Skin of body (tissue), 2 donors: ENCODE data around the gene ATF6. TPM values are rescaled to one million over a fixed set of nuclear protein-coding genes. Genes with fewer than 3 reads are reported as not detected.
"Not testable (repeated sequence)": the region's sequence is repeated elsewhere in the genome, so short reads cannot be mapped to it uniquely, and the experiment has no call there.

Source experiments
- DNase-seq: peaks from one replicate; lab custom pipeline; 2025; lab: John Stamatoyannopoulos, UW
- total RNA-seq: library from RNA; depleted of rRNA; stranded (reverse); fragments of >200 nt; gene quantifications from one replicate; pipeline ENCODE4 v1.2.3, GENCODE V29; 2014

Gene ATF6
- total RNA-seq, 1 donor from 2014 or later: 24.4 TPM

DNA sequence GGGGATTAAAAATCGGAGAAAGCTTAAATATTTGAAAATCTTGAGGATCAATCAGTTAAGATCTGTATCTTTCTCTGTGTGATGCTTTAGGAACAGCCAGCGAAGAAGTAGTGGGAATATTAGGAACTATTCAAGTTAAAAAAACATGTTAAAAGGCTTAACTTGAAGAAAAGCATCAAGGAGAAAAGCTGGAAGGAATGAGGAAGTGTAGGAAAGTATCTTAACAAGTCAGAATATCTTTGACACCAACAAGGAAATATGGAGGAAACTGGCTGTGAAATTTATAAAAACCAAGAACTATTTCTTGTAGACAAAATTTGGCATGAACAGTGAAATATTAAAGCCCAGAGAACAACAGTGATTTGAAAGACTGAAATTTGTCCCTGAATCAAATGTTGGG is 60.4 kb downstream of the ATF6 start:
- no peak for DNase-seq

DNA sequence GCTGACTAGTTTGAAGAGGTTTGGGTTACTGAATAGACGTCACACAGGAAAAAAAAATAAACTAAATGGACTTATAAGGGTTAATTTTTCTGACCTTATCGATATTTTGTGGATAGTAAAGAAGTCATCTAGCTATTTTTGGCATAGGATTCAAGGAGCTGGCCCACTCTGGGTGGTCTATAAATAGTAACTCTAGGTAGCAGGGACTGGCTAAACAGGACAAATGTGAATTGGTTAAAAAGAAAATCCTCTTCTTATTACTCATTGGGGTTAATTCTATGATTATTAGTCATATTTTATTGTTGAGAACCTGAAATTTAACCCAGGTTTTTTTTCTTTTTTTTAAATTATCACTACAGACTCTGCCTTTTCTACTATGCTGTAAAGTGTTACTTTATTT is 61.7 kb downstream of the ATF6 start:
- no peak for DNase-seq

DNA sequence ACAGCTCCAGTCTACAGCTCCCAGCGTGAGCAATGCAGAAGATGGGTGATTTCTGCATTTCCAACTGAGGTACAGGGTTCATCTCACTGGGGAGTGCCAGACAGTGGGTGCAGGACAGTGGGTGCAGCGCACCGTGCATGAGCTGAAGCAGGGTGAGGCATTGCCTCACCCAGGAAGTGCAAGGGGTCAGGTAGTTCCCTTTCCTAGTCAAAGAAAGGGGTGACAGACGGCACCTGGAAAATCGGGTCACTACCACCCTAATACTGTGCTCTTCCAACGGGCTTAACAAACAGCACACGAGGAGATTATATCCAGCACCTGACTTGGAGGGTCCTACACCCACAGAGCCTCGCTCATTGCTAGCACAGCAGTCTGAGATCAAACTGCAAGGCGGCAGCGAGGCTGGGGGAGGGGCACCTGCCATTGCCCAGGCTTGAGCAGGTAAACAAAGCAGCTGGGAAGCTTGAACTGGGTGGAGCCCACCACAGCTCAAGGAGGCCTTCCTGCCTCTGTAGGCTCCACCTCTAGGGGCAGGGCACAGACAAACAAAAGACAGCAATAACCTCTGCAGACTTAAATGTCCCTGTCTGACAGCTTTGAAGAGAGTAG is 66.3 kb downstream of the ATF6 start:
- not testable (repeated sequence) for DNase-seq

DNA sequence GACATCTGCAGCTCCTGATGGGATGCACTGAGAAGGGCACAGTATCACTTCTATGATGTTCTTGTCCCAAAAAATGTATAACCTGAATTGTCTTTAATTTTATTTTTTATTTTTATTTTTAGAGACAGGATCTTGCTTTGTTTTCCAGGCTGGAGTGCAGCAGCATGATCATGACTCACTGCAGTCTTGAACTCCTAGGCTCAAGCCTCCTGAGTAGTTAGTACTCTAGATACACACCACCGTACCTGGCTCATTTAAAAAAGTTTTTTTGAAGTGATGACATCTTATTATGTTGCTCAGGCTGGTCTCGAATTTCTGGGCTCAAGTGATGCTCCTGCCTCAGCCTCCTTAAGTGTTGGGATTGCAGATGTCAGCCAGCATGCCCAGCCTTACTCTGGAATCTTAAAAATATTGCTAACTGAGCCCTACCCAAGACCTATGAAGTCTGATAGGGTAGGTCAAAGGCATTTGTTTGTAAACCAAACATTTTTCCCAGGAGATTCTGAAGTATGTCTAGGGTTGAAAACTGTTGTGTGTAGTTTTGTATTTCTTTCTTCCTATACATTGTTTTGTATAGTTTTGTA is 68.9 kb downstream of the ATF6 start:
- no peak for DNase-seq

DNA sequence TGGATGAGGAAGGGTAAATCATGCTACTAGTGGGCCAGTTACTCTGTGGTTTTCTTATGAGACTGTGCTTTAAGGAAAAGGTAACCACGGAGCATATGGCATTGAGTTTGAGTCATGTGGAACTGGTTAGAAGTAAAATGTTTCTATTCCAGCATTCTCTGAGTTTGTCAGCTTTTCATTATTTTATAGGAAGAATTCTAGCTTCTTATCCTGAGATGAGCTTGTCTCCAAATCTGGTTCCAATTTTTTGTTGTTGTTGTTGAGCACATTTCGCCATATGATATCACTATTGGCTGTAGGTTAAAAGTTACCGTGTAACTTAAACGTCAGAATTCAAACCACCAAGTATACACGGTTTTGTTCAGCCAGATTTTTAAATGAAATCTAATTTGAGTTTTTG is 69.9 kb downstream of the ATF6 start:
- DNase-seq: peak; percentile 76

DNA sequence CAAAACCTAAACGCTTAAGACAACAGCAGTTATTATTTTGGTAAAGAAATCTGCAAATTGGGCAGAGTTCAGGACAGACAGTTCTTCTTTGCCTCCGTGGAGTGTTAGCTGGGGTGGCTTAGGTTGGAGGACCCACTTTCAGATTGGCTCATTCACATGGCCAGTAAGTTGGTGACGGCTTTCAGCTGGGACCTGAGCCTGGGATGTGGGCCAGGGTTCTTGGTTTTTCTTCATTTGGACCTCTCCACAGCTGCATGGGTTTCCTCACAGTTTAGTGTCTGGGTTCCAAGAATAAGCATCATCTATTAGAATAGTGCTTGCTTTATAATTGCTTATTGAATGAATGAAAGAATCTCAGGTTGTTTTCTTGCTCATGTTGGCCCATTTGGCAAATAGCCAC is 72.2 kb downstream of the ATF6 start:
- no peak for DNase-seq

DNA sequence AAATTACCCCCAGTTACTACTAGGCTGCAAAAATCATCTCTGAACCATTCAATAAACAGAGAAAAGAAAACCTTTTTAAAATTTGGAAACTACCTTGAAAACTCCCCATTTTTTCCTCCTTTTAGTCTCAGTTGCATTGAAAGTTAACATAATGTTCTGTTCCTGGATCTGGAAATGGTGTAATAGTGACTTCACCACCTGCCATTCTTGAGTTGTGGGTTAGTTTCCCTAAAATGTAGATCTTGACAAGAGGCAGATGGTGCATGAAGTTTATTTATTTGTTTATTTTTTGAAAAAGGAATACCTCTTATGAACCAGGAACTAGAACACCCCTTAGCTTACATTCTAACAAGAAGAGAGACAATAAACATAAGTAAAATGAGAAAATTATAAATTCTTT is 72.8 kb downstream of the ATF6 start:
- no peak for DNase-seq

DNA sequence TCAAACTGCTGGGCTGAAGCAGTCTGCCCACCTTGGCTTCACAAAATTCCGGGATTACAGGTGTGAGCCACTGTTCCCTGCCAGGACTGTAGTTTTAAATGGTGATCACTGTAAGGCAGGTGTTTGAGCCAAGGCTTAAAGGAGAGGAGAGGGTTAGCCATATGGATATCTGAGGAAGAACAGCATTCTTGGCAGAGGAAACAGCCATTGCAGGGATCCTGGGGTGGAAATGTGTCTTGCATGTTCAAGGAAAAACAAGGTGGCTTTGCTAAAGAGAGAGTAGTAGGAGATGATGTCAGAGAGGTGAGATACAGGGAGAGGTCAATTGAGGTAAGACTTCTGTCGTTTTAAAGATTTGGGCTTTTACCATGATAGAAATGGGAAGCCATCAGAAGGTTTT is 73.5 kb downstream of the ATF6 start:
- no peak for DNase-seq

DNA sequence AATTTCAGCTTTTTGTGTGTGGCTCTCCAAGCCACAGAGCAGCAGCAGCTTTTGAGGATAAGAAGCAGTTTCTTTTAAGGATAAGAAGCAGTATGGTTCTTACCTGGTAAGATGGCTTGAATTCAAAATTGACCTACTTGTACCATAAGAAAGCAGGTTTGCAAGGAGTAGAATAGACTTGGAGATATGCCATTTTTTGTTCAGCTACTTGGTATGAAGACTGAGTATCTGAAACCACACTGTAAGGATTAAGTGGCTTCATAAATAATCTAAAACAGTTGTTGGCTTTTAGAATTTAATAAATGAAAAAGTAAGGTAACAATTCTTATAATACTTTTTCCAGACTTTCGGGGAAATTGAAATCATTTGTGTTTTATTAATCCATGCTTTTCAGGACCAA is 74.2 kb downstream of the ATF6 start:
- no peak for DNase-seq

DNA sequence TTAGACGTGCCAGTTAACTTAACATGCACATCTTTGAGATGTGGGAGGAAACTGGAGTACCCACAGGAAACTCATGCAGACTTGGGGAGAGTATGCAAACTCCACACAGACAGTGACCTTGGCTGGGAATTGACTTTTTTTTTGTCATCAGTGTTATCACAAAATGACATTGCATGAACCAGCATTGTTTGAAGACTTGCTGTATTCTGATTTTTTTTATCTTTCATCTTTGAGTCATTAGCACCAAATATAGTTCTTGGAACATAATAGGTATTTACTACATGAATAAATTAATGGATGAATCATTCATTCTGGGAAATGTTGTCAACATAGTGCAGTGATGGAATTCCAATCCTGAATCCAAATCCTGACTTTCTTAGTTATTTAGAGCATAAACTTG is 77.0 kb downstream of the ATF6 start:
- DNase-seq: no peak

DNA sequence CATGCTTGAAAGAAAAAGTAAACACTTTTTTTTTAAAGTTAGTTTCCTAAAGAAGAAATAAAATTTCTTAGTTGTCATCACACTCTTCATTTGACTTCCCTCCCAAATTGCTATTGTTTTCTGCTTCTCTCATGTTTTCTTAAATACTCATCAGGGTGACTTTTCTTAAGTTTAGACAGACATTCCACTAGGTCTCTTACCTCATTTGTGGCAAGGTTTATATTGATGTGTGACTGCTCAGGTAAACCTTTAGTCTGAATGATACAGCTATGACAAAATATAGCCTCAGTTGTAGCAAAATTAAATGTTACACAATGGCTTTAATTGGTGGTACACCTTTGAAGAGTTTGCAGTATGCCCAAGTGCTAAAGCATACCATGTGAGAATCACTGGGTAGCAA is 78.6 kb downstream of the ATF6 start:
- no peak for DNase-seq

DNA sequence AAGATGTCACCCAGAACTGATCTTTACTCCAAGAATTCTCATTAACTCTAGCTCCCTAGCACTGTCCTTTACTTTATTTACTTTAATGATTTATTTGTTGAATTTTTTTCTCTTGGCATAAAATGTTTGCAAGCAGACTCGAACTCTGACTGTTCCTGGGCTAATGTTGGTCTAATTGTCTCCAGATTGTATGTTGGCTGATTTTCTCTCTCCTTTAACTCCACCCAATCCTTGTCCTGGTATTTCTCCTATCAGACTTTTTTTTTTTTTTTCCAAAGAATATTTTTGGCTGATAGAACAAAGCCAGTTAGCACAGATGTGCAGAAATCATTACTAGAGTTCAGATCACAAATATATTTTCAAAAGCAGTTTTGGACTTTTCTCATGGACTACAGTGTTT is 82.6 kb downstream of the ATF6 start:
- DNase-seq: peak; percentile 34

DNA sequence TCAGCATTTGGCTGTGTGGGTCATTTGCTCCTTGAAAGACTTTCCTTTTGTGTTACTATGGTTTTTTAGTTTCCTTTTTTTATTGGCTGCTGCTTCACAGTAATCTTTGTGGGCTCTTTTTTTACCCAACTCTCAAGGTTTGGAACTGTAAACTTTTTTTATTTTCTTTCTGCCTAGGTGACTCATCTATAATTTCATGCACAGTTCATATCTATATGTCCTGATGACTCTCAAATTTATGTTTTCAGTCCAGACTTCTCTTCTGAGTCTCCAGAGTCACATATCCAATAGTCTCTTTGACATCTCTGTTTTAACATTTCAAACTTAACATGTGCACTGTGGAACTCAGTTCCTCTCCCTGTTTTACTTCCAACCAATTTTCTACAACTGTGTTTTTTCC is 83.4 kb downstream of the ATF6 start:
- DNase-seq: no peak

DNA sequence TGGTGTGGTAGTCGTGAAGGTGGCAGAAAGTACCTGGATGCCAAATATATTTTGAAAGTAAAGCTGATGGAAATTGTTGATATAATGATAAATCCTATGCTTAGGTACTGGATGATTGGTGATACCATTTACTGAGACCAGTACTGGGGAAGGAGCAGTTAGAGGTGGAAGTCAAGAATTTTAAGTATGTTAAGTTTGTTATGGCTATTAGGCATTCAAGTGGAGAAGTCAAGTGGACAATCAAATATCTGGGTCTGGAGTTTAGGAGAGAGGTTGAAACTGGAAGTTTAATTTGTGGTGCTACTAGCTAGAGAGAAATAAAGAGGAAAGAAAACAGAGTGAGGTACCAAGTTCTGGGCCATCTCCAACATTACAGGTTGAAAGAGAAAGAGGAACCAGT is 89.1 kb downstream of the ATF6 start:
- DNase-seq: no peak

DNA sequence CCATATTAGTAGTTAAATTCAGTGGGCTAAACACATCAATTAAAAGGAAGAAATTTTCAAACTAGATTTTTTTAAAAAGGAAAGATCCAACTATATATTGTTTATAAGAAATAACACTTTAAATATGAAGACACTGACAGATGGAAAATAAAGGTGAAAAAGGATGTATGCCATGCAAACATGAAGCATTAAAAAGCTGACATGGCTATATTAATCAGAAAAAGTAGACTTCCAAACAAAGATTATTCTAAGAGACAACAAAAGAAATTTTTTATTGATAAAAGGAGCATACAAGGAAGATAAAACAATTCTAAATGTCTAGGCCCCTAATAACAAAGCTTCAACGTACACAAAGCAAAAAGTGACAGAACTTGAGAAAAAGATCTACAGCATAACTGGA is 92.2 kb downstream of the ATF6 start:
- no peak for DNase-seq

DNA sequence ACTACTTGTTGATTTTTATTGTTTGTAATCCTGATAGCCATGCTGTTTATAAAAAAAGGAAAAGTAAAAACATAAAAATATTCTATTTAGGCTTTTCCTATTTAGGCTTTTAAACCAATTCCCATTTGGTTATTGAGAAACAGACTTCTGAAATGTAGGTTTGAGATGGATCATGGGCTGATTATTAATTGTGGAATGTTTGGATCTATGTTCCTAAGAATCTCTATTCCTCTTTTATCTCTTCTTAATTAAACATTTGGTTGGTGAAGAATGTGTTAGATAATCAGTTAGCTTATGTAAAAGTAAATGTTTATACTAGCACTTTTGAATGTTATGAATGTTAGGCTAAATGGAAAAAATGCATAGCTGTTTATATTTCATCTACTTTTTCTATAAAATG is 97.4 kb downstream of the ATF6 start:
- no peak for DNase-seq

DNA sequence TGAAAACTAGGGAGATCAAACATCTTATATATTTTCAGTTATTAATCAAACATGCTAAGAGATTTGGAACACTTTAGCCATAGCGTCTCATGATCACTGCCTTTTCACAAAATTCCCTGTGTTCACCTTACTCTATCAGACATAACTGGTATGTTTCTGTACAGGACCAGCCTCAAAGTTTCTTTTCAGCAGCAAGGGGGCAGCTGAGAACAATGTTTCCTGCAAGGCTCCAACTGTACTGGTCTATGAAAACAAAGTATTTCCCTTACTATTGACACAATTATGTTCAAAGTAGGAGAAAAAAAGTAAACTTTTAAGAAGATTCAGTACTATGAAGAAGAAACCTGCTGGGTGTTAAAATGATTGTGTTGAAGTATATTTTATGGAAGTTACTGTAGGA is 98.5 kb downstream of the ATF6 start:
- DNase-seq: peak; percentile 56

DNA sequence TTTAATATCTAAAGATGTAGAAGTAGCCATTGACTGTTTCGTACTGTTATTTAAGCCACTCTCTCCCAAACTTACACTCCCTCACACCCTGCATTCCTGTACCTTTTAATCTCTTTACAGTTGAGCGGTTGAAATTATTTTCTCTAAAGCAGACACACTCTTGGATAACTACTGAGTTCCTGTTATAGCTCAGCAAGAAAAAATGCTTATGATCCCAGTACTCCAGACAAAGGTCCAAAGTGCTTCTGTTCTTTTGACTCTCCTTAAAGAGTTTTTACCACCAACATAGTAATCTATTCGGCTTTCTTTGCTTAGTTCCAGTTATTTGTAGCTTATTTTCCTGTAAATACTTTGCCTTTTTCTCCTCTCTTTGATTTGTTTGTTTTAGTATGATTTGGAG is 100.1 kb downstream of the ATF6 start:
- DNase-seq: no peak

DNA sequence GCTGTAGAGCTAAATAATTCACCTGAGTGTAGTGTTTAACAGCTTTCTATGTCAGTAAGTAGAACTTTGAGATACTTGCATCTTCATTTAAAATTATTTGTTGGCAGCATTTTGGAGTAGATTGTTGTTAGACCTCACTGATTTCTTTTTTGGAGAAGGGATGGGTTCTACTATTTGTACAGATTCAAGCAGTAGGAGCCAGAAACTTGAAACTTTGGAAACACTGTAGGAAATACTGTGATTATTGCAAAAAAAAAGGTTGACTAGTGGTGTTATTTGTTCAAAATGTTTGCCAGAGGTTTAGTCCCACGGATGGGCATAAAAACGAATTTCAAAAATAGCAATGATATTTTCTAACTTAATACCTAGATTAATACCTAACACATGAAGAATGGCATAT is 102.7 kb downstream of the ATF6 start:
- DNase-seq: no peak

DNA sequence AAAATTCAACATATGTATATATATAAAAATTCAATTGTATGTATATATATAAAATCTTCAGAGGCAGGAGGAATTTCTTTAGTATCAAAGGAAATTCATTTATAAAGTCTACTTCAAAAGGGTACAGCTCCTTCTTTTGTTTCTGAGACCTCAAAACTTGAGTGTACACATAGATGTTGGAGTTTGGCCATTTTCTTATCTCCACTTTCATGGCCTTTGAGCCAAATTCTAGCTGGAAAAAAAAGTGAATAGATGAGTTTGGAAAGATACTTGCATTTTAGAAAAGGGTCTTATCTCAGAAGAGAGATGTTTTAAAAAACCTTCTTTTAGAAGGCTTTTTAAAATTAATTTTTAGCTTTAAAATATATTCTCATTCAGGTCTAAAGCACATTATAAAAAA is 103.2 kb downstream of the ATF6 start:
- no peak for DNase-seq

DNA sequence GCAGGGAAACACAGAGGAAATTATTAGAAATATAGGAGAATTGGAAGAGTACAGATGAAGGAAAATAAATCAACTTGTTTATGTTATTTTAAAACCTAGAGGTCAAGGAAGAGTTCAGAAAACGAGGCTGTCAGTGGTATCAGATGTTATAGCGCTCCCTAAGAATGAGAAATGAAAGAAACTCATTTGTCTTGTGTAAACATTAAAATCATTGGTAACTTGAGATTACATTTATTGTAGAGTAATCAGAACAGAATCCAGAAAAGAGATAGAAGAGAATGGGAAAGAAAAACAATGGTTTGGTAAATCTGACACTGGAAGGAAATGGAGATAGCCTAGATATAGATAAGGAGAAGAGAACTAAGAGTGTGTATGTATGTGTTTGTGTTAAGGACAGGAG is 106.4 kb downstream of the ATF6 start:
- no peak for DNase-seq

DNA sequence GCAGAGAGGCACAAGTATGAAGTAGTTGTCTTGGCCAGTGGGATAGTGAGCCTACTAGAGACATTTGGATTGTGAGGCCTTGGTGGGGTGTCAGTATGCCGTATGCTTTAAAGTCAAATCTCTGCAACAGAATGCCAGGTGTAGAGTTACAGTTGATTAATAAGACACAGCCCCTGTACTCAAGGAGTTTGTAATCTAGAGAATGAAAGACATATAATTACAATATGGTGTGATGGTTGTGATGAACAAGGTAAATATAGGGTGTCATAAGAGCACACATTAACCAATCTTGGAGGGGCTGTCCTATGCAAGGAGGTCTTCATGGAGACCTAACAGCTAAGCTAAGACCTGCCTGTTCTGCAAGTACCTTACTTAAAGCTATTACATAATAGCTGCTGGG is 113.1 kb downstream of the ATF6 start:
- no peak for DNase-seq

DNA sequence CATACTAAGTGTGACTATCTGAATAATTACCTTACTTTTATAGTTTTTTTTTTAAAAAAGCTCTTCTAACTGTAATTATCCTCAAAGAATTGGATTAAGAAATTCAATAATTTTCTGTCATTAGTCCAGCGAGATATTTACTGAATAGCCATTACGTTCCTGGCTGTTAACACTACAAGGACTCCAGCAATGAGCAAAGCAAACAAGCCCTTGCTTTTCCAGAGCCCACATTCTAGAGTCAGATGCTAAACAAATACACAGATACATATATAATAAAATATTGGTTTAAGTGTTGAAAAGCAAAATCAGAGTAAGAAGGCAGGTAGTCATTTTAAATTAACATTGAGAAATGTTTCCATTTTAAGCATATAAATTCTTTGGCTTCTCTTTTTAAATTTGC is 118.4 kb downstream of the ATF6 start:
- no peak for DNase-seq

DNA sequence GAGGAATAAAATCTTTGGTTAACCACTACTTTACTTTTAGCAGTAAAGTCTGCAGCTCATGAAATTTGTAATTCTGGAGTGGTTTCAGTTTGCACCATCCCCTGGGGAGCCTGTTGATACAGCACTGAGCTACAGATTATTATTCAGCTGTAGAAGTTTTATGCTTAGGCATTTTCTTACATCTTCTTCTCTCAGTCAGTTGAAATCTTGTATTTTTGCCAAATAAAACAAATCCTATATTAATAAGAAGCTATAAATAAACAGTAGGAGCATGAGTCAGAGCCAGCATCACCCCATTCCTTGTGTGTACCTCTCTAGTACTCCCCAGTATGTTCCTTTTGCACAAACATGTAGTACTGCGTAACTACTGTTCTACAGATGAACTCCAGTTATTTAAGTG is 118.9 kb downstream of the ATF6 start:
- peak; percentile 56 for DNase-seq
